A172 (cell line): ENCODE measurements around the gene CXCL17. TPM values are rescaled to one million over a fixed set of nuclear protein-coding genes. Genes with fewer than 3 reads are reported as not detected.

Source experiments
- DNase-seq: peaks from one replicate; pipeline ENCODE4 v3.0.0-alpha.2; 2015; ENCODE audit warnings: low spot score
- total RNA-seq: library from RNA; depleted of rRNA; stranded (reverse); fragments of >200 nt; shearing (Covaris generic); gene quantifications from 2 replicates; pipeline ENCODE4 v1.2.3, GENCODE V29; 2014

CXCL17 gene
- total RNA-seq, 1 experiment from 2014 or later: not detected

DNA sequence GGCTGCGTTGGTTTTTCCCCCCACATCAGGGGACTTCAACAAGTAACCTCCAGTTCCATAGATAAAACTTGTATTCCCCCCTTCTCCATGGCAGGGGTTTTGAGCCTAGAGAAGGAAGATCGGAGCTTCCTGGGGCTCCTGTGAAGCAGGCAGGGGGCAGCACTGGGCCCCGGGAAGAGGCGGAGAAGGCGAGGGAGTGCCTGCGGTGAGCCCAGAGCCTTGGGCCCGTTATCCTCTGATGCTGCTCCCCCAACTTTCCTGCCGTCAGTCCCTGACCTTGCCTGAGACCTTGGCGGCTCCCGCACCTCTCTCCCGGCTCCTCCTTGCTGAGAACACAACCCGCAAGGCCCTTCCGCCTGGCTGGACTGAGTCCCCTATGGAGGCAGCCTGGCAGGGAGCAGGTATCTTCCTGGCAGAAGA lies 18.0 kb downstream of the CXCL17 start:
- DNase-seq: no peak

DNA sequence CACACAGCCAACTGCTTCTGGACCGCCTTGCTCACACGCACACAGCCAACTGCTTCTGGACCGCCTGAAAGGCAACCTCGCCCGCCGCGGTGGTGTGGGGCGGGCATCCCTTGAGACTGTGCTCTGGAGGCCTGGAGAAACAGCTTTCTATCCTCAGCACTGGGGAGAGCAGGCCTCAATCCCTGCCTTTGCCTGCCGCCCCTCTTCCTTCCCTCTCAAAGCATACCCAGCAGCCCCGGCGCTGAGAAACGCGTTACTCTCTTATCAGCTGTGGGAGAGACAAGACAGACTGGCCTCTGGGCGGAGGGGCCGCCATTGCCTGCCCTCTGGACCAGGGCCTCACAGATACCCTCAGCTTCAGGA lies 18.4 kb downstream of the CXCL17 start:
- no peak for DNase-seq

DNA sequence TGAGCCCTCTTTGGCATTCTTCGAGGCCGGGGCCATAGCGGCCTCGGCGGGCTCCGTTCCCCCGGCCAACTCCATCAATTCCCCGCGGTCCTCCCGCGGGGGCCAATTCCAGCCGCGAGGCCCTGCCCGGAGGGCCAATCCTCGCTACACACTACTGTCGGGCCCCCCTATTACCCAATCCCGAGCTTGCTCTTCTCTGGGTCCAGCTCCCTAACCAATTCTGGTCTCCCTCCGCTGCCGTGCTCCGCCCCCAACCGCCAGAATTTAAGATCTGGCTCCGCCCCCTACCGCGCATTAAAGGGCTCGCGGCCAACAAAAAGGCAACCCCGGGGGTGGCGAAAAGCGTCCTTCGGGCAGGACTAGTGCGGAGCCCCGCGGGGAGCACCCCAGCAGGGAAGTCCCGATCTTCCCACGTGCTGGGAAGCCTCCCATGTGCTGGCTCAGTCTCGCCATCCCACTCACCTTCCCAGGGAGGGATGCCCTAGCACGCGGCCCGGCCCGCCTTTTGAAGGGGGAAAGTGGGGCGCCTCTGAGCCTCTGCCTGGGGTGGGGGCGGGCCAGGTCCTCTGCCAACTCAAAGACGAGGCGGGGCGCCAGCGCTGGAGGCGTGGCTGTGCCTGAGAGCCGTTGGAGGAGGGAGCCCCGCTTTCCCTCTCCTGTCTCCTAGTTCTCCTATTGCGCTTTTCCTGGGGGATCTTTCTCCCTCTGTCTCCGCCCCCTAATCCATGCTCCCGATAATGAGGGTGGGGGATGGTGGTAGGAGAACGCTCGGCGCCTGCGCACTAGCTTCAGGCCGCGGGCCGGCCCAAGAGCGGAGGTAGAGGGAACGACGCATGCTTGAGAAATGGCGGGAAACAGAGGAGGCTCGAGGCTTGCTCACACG lies 19.0 kb downstream of the CXCL17 start:
- no peak for DNase-seq

DNA sequence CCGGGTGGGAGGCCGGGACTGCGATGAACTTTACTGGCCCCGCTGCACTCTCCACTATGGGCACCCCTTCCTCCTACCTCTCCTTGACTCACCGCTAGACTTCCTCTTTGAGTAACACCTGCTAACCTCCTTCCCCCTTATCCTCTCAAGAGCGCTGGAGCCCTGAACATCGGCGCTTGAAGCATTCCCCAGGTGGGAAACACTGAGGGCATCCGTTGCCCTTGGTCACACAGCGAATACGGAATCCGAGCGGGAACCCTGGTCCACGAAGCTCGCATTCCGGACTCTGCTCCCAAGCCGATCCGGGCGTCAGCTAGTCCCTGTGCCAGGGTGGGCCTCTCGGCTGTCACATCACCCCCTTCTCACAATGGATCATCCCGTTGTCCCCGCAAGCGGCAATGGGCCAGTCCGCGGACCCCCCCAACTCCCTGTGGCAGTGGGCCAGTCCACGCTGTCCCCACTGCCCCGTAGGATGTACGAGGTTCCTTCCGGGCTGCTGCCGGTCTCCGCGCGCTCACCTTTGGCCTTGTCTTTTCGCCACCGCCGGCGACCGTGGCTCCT lies 19.8 kb downstream of the CXCL17 start:
- DNase-seq: no peak

DNA sequence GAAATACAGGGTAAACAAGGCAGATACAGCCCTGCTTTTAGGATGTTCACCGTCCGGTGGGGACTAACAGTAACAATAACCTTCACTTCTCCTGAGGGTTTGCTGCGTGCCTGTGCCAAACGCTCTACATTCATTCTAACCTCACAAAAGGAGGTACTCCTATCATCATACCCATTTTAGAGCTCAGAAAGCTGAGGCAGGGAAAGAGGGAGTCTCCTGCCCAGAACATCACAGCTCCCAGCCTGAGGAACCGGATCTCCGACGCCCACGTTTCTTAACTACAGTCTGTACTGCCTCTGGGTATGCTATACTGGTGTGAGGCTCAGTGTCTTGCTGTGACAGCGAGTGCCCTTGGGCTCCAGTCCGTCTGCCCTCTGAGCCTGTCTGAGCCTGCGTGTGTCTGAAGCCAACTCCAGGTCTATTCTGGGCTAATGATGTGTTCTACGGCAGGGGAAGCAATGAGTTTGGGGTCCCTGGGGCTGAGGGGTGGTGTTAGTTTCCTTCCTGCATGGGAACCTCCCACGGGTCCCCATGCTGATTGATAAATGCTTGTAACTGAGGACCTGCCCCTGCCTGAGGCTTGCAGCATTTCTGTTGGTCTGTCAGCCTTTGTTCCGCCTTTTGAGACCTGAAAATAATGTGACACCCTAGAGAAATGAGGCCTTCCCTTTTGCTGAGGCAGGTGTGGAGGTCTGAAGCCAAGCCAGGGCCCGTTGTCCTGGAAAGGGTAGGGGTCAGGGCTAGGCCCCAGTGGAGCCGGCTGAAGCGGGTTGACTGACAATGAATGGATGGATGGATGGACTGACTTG lies 20.4 kb downstream of the CXCL17 start:
- DNase-seq: no peak

DNA sequence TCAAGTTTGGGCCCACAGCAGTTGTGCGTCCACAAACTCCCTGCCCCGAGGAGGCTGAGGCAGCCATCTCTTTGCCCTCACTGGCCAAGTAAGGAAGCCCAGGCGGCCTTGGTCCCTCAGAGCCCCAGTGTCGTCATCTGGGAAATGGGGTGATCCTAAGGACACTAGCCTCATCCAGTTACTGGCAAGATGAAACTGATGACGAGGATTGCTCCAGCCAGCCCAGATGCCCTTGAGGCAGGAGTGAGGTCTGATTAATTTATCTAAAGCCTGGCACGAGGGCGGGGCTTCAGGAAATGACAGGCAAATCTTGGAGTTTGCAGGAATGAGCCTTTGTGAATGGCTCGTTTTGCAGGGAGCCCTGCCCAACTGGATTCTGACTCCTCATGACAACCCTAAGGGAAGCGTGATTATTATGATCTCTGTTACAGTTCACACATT lies 21.1 kb downstream of the CXCL17 start:
- DNase-seq: peak; percentile 54

DNA sequence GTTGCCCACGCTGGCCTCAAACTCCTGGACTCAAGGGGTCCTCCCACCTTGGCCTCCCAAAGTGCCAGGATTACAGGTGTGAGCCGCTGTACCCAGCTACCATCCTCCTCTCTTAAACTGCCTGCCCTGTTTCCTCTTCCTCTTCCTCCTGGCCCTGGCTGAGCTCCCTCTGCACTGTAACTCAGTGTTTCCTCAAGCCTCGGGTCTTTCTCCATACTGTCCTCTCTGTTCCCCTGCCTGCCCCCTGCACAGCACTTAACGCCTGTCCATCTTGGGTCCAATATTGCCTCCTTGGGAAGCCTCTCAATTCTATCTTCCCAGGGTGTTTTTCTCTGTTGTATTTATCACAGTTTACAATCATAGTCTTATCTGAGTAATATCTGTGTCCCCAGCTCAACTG lies 21.6 kb downstream of the CXCL17 start:
- DNase-seq: no peak

DNA sequence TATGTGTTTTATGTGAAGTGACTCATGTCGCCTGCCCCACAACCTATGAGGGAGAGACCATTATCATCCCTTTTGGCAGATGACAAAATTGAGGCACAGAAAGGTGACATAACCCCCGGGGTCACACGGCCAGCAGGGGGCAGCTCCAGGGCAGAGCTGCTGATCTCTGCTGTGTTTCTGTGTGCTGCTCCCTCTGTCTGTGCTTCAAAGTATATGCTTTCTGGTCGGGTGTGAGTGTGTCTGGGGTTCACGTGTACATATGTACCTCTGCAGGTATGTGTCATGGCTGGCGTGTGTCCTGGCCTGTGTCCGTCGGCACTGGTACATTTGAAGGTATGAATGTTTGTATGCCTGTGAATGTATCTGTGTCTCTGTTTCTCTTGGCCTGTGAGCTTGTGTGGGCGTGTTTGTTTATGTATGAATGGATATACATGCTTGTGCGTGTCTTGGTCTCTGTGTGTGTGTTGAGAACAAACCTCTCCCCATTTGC lies 22.6 kb downstream of the CXCL17 start:
- peak; percentile 33 for DNase-seq

DNA sequence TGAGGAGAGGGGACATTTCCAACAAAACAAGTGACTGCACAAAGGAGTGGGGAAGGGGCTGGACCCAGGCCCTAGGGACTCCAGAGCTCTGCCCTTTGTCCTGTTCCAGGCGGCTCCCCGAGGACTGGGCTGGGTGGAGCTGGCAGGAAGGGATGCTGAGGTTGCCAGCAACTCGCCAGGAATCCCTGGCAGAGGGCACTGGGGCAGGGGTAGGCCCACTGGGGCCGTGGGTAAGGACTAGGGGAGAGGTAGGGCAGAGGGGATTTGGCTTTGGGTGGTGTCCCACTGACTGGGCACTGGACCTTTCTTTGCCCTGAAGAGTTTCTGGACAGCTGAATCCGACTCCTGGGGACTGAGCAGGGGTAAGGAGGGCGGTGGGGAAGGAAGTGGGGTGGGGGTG lies 23.4 kb downstream of the CXCL17 start:
- DNase-seq: no peak

DNA sequence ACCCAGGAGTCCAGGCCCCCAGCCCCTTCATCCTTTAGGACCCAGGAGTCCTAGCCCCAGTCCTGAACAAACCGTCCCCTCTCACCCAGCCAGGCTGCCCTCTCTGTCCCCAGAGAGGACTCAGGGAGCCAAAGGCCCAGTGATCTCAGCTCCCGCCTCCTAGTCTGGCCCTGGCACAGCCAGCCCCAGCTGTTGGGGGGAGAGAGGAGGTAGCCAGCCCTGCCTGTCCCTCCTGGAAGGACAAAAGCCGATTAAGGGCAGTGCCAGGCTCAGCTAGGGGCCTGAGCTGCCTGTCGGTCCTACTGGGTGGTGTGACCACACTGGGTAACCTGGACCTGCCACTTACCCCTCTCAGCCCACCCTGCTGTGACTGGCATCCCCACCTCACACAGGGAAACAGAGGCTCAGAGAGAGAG lies 30.1 kb downstream of the CXCL17 start:
- no peak for DNase-seq

DNA sequence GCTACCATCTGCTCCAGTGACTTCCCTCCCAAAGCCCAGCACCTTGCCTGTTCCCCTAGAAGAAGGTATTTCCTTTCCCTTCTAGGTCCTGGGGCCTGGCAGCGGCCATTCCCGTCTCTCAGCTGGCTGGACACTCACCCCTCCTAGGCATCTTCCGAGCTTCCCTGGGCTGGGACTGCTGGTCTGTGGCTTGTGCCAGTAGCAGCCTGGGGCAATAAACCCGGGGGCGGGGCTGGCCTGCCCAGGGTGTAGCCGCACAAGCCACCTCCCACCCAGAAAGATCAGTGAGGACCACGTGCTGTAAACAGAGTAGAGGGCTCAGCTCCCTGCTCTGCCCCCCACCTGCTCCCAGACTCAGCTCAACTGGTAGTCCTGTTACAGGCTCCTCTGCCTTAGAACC lies 30.5 kb downstream of the CXCL17 start:
- peak; percentile 38 for DNase-seq

DNA sequence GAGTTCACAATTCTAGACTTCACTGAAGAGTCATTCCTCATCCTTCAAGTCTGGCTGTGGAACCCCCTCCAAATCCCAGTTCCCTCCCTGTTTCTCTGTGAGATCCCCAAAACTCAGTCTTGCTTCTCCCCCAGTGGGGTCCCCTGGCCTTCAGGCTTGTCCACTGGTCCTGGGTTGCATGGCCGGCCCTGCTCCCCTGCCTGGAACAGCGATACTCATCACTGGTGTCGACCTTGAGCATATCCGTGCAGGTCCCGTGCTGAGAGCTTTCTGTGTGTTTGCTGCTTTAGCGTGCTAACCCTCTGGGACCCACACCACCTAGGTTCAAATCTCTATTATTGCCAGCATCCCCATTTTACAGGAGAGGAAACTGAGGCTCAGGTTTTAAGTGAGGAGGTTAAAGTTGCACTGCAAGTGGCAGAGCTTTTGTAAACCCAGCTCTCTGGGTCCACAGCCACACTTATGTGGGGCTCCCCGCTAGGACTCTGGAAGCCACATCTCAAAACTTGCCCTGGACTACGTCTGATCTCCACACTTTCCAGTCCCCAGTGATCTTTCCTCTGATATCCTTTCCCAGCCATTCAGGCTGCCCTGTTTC lies 31.1 kb downstream of the CXCL17 start:
- no peak for DNase-seq

DNA sequence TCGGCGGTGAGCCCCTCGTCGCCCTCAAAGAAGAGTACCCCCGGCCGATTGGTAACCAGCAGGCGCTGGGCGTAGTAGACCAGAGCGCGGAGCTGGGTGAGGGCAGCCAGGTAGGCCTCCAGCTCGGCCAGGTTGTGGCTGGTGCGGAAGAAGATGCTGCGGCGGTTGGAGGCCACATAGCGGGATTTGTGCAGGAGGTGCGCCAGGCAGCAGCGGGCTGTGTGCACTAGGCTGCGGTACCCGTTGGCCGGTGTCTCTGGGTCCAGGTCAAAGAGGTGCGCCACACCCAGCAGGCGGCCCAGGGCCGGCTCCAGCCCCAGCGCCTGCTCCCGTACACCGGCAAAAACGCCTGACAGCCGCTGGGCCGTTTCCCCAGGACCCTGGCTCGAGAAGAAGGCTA lies 32.4 kb downstream of the CXCL17 start:
- no peak for DNase-seq

DNA sequence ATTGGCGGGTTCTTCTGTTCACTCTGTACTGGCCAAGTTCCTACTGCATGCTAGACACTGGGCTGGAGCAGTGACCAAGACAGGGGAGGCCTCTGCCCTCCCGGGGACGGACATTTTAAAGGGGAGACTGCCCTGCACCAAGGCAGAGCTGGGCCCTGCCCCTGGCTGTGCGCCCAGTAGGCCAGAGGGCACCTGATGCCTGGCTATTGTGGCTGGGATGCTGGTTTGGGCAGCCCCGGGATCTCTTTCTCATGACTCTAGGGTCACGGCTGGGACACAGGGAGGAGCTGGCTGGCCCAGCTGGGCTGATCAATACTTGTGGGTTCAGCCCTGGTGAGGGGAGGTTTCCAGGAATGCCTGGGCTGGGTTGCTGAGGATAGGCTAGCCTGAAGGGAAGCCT lies 33.3 kb downstream of the CXCL17 start:
- no peak for DNase-seq

DNA sequence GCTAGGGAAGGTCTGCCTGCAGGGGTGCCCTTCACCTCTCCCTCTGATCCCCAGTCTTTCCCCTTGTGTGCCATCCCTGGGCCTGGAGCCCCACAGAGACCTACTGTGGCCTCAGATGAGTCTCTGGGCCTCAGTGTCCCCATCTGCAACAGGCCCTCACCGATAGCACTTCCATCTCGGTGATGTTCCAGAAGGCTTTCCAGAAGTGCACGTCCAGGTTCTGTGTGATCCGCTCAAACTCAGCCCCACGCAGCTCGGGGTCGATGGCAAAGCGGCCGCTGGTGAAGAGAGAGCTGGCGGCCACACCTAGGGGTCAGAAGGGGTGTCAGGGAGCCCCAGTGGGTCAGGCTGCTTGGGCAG lies 35.0 kb downstream of the CXCL17 start:
- no peak for DNase-seq

DNA sequence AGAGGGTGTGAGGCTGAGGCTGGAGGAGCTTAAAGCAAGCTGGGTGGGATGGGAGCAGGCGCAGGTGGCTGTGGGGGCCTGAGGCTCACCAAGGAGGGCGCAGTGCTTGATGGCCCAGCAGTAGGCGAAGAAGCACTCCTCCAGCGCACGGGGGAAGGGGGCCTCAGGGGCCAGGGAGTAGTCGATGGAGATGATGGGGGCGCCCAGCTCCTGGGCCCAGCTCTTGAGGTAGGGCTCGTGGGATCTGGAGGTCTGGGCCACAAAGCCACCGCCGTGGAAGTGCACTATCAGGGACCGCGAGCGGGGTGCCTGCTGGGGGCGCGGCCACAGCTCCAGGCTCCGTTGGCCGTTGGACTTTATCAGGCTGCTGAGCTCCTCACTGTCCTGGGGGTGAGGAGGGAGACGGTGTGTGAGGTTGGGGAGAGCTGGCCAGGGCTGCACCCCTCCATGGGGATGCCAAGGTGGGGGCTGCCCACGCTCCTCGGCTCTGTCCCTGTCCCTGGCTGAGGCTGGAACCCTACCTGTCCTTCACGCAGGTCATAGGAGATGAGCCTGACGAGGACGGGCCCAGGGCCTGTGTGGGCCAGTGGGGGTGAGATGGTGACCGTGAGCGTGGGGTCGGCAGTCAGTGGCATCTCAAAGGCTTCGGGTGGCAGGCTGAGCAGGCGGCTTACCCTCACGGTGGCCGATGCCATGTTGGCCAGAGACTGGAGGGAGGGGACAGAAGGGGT lies 35.5 kb downstream of the CXCL17 start:
- DNase-seq: no peak

DNA sequence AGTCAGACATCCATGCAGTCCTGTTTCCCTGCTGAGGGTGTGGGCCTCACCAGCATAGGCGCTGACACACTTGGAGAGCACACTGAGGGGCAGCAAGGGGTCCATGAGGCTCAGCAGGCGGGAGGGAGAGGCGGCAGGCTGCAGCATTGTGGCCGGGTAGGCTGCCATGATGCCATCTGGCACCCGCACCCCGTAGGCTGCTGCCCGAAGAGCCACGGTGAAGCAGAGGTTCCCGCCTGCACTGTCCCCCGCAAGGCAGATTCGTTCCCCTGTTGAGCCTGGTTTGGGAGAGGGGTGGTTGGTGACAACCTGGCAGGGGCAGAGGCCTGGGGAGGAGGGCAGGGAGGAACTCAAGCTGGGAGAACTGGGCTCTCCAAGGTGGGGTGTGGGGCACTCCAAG lies 36.6 kb downstream of the CXCL17 start:
- DNase-seq: no peak

DNA sequence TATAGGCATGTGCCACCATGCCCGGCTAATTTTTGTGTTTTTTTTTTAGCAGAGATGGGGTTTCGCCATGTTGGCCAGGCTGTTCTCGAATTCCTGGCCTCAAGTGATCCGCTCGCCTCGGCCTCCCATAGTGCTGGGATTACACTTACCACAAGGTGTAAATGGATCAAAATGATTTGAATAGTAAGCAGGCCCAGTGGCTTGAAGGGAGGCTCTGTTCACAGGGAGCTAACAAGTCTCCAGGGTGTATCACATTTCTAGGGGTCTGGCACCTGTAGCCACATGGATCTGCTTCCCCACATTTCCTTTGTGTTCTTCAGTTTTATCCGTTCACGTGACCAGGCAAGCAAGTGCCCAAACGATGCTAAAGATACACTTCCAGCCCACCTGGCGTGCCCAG lies 39.2 kb downstream of the CXCL17 start:
- no peak for DNase-seq

DNA sequence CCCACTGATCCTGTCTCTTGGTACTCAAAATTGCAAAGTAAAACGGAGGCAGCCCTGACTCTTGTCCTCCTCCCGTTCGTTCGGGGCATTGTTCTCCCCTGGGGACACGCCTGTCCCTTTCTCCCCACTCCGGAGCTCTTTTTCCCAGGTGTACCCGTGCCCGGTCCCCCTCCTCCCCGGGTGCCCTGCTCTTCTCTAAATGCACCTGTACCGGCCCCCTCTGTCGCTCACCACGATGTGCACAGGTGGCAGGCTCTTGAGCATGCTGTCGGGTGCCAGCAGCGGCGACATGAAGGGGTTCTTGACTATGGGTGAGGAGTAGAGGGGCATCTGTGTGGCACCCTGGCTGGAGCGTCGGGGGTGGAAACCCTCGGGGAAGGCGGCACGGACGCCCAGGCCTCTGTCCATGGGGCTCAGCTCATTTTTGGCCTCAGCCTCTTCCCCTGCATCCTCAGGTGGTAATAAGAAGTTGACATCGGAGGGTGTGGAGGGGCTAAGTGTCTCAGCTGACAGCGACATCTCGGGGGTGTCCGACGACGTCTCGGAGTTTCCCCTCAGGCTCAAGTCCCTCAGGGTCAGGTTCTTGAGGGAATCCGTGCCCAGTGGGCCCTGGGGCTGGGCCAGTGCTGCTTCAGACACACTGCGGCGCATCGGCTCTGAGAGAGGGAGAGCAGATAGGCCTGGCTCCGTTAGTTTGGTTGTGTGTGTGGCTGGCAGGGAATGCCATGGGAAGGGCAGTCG lies 40.2 kb downstream of the CXCL17 start:
- no peak for DNase-seq

DNA sequence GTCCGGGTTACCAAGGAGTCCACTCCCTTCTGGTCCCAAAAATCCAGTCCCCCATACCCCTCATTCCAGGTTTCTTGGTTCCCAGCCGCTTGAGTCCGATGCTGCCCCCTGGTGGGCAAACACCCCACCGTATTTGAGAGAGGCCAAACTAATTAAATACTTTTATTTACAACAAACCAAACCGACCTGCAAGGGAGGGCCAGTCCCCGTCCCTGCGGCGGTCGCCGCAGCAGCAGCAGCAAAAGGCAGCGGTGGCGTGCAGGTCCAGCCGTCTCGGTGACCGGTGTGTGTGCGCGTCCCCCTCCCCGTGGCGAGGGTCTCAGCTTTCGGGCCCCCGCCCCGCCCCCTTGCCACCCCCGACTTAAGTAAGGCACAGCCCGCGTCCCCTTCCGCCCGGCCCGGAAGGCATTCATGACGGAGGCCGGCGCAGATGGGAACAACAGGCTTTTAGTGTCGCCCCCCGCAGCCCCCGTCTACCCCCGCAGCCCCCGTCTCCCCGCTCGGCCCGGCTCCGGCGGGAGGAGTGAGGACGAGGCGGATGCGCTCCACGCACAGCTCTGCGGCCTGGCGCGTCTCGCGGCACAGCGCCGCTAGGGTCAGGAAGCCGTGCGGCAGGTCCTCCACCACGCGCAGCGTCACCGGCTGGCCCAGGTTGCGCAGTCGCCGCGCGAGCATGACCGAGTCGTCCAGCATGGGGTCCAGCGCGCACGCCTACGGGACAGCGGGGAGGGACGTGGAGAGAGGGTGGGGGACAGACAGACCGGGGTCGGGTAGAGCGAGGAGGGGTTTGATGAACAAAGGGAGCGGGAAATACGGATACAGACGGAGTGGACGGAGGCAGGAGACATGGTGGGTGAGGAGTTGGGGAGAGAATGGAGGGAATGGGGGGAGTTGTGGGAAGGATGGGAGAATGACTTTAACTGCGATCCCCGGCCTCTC lies 41.1 kb downstream of the CXCL17 start:
- peak; percentile 32 for DNase-seq
